C1 segment of cervical spinal cord (tissue), 14 donors: Measurements from ENCODE around the gene SPDYE1.

Experiments
- DNase-seq, 14 donors: peaks; one replicate each; lab custom pipeline; 2025; lab: John Stamatoyannopoulos, UW

The SPDYE1 gene

DNA sequence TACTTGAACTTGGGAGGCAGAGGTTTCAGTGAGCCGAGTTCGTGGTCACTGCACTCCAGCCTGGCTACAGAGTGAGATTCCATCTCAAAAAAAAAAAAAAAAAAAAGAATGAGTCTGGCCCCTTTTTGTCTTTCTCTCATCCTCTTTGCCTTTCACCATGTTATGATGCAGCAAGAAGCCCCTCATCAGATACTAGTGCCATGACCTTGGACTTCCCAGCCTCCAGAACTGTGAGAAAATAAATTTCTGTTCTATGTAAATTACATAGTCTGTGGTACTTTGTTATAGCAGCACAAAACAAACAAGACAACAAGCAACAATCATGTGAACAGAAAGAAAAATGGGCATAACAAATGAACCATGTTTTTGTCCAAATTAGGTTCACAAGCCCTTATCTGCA, 44.5 kb downstream of the SPDYE1 start:
- no peak for DNase-seq

DNA sequence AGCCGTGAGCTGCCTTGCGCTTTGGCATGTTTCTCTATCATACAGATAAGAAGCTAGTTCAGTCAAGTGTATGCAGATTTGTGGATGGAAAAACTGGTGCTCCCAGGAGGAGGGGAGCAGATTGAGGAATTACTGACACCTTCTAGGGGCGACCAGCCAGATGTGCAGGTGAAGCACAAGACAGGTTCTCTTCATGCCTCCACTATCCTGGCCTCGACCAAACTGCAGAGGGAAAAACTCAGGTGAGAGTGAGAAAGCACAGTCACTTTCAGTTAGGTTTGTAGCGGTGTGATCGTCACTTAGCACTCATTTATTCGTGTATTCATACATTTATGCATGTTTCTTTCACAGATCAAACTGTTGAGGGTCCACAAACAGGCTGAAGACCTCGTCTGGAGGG, 46.2 kb downstream of the SPDYE1 start:
- no peak for DNase-seq

DNA sequence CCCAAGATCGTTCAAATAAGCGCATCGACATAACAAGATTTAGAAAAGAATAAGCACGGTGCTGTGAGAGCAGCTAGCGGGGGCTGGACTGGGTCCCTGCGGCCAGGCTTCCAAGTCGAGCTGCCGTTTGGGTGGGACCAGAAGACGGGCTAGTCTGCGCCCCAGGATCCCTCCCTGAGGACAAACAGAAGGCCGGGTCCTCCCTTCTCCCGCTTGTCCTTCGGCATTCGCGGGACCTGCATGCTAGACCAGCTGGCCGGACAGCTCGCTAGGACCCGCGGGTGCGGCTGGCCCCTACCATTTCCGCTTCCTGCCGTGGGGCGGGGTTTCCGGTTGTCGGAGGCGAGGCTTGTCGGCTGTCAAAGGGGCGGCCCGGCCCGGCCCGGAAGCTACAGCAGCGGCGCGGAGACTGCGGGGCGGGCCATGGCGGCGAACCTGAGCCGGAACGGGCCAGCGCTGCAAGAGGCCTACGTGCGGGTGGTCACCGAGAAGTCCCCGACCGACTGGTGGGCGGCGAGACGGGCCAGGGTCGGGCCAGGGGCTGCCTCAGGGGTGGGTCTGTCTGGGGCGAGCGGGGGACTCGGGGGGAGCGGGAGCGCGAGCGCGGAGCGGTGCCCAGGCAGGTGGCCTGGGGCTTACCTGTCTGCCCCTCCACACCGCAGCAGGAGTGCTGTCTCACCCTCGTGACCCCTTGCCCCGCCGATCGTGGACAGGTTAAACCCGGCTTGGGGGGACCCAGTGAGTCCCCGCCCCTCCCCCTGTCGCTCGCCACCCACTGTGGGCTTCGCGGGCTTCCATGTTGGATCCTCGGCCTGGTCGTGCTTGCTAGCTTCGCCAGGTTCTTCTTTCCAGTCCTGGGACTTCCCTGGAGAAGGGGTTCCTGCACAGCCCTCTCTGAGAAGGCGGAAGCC, 46.9 kb downstream of the SPDYE1 start, which contains the start of gene DBNL:
Gene DBNL (plus strand): TSS at position 388 of the 911 bp plus-strand sequence. CDS start 36 bp downstream, at position 424.
- peak; percentile 53 to 96 (median 91) for DNase-seq

DNA sequence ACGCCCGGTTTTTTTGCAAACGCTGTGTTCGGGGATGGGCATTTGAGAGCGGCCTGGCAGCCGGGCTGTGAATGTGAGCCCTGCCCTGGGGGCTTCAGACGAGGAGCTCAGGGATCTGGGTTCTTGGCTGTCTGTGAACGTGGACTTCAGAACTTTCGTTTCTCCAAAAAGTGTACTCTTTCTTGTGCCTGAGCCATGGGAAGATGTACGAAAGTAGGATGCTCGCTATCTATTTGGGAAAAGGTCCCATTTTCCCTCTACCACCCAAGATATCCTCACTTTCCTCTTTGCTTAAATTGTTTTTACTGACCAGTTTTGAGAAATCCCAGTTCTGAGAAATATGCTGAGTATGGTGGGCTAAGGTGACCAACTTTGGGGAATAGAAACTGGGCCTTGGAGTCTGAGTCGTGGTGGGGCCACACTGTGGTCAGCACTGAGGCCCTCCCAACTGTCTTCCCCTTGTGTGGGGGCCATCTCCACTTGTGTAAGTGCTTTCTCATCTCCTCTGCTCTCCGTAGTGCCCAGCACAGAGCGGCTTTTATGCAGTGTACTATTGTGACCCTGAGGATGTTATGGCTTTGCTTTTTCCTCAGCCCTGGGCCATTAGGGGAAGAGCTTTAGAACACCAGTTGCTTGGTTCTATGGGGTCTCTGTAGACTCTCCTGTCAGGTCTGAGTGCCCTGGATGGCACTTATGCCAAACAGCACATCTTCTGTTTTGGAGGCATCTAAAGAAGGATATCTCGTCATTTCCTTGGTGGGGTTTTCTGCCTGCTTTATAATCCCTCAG, 47.7 kb downstream of the SPDYE1 start:
- DNase-seq: no peak

DNA sequence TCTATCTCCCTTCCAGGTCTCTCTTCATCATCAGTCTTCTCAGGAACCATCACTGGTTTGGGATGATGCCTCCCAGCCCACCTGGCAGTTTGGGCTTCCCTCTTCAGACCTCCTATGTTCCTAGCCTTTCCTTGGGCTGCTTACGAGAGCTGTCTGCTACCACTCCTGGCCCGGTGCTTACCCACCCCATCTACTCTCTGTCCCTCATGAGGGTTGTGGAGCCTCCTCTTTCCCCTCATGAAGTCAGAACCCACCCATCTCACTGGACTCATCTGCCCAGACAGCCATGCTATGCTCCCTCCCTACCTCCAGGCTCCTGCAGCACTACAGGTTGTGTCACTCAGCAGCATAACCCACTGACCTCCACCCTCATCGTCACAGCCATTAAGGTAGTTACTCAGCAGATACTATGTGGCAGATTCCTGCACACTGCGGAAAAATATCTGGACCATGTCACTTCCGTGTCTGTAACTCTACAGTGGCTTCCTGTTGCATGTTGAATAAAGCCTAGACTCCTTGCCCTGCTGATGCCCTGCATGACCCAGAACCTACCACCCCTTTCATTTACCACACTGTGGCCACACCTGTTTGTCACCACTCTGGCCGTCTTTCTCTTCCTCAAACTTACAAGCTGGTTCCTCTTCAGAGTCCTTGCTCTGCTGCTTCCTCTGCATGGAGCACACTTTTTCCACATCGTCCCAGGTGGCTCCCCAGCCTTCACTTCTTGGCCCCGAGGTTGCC, 48.8 kb downstream of the SPDYE1 start:
- DNase-seq: no peak

DNA sequence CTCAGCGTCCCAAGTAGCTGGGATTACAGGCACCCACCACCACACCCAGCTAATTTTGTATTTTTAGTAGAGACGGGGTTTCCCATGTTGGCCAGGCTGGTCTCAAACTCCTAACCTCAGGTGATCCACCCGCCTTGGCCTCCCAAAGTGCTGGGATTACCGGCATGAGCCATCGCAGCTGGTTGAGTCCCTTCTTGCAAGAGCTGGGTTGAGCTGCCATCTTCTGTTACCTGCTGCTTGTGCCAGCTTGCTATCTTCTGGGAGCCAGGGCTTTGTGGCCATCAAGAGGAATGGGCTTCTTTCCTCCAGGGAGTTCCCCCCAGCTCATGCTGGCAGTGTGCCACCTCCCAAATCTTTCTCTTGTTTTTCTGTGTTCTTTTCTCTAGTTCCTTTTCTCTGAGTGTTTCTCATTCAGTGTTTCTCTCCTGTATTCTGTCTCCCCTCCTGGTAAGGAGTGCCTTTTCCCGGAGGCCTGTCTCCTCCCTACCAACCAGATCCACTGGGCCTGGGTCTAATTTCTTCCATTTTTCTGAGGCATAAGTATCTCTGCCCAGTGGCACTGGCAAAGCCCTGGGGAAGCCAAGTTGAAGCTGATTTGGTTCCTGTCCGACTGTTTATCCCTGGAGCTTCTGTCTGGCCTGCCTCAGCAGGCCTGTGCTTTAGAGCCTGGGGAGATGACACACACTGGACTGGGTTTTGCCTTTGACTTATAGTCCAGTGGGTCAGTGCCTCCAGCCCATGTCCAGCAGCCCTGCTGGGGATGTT, 50.5 kb downstream of the SPDYE1 start:
- DNase-seq: no peak

DNA sequence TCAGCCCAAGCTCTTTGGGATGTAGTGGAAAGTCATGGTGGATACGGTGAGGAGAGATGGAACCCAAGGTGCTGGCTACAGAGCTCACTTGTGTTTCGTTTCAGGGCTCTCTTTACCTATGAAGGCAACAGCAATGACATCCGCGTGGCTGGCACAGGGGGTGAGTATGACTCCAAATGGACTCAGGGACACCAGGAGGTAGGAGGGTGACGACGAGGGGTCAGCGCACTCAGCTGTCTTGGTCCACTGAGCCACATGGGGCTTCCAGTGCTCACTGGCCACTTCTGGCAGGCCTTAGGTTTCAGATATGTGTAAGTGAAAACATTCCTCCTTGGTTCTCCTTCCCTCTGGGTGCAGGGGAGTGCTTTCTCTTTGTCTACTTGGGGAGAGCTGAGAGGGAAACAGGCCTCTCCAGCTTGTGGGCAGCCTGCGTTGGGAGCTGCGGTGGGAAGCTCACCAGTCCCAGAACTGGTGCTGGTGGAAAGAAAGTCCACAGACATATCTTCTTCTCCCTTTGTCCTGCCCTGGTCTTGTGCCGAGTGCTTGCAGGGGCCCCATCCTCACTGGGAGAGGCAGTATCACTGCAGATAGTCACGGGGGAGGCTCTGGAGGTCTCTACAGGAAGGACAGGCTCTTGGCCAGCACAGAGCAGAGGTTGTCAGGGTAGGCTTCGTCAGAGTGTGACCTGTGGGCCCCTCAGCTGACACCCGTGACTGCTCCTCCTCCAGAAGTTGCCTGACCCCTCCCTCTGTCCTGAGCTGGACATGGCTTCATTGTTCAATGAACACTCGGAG, 52.6 kb downstream of the SPDYE1 start:
- no peak for DNase-seq

DNA sequence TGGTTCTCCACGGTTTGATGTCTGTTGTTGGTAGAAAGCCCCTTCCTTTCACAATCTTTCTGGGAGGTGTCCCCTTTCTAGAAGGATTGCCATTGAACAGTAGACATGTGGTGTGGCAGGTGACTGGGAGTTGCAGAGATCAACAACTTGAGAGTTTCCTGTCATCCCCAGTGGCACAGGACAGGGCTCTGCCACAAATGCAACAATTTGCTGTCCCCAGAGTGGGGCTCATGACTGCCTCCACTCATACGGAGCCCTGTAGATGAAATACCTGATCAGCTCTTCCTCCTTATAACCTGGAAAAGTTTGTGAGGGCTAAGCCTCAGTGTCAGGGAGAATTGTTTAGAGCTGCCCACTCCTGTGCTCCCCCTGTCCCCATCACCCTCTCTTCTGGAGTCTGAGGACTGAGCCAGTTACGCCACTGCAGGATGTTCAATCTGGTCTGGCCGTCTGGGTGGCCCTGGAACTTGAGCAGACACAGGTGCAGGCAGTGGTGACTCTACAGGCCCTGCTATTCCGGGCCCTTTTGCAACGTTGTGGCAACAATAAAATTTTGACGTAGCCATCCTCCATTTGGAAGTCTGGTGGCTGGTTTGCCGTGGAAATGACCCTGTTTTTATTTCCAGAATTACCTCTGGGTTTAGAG, 53.3 kb downstream of the SPDYE1 start:
- no peak for DNase-seq

DNA sequence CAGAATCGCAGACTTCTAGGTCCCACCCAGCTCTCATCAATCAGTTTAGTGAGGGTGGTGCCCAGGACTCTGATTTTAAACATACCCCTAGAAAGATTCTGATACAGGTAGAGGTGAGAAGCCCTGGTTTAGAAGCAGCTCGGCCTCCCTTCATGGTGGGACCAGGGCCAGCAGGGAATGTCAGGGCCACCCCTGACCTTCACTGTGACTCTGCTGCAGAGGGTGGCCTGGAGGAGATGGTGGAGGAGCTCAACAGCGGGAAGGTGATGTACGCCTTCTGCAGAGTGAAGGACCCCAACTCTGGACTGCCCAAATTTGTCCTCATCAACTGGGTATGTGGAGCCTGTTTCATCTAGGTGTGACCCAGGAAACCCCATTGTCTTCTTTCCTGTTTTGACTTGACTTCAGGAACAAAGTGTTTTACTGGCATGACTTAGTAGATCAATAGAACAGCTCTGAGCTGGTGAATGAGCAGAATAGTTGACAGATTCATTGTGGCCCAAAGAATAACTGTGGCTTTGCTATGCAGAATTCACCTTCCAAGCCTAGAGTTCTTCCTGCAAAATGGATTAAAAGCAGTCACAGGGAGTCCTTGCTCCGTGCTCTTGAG, 54.0 kb downstream of the SPDYE1 start:
- DNase-seq: no peak

DNA sequence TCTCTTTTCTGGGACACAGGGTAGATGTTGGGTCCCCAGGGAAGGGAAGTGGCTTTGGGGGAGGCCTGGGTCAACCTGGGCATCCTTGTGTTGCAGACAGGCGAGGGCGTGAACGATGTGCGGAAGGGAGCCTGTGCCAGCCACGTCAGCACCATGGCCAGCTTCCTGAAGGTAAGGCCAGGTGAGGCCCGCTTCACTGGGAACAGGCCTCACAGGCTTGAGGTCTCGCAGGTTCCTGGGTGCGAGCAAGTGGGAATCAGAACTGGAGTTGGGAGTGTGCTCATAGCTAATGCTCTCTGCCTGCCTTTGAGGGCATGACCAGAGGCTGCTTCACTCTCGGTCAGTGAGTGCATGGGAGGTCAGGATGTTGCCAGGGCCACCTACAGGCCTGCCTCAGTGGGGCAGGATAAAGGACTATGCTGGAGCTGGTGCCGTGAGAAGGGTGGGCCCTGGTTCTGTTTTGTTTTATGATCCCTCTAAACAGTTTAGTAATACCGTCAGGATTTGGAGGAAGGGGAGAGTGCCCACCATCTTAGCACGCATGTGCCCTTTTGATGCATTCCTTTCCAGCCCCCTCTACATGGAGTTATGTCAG, 55.2 kb downstream of the SPDYE1 start:
- no peak for DNase-seq

DNA sequence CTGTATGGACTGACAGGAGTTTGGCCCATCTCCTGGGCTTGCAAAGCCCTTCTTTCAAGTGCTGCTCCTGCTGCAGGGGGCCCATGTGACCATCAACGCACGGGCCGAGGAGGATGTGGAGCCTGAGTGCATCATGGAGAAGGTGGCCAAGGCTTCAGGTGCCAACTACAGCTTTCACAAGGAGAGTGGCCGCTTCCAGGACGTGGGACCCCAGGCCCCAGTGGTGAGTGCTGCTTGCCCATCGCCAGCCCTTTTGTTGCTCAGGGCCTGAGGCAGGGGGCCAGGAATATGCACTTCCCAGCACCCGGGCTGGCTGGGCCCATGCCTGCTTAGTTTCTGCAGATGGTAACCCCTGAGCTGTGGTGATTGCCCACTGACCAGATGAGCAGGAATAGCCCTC, 59.0 kb downstream of the SPDYE1 start:
- DNase-seq: no peak

DNA sequence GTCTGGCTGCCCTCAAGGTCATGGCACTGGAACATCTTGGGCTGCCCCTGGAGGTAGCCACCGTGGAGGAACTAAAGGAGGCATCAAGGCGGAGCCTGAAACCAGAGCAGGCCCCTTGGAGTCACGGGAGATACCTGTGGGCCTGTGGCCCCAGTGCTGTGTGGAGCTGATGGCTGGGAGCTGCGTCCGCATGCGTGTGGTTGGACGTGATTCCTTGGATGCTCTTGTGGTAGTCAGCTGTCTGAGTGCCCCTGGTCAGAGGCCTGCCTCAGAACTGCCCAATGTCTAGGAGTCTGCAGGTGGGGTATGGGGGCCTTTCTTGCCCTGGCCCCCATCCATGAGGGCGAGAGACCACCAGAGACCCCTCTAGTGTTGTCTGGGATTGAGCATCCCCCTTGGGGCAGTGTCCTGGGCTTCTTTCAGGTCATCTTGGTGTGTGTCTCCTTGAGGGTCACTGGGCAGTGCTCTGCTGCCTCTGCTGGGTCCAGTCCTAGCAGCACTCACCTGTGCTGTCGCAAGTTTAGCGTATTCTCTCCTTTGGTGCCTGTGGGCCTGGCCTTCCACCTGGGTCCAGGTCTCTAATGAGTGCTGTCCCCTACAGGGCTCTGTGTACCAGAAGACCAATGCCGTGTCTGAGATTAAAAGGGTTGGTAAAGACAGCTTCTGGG, 59.6 kb downstream of the SPDYE1 start:
- no peak for DNase-seq

DNA sequence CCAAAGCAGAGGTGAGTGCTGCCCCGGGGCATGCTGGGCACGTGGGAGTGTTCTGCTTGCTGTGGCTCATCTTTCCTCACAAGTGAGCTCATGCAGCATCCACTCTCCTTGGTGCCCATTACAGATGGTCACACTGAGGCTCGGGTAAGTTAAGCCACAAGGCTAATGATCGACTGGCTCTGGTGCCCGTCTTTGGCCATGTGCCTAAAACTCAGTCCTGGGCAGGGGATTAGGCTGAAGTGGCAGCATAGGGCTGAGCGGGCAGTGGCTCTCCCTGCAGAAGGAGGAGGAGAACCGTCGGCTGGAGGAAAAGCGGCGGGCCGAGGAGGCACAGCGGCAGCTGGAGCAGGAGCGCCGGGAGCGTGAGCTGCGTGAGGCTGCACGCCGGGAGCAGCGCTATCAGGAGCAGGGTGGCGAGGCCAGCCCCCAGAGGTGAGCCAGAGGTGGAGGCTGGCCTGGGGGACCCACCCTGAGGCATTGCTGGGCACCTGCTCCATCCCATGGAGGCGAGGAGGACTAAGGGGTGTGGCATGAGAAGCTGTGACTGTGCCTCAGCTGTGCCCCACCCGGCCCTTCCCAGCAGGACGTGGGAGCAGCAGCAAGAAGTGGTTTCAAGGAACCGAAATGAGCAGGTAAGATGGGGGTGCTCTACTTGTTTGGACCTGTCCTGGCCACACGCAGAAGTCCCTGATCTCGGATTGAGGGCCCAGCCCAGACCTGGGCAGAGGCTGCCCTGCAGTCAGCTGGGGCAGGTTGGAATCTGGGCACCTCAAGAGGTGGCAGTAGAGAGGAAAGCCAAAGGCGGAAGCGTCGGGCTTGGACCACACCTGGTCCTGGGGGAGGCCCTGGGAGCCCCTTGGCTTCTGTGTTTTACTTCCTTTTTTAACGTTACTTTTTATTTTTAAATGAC, 60.4 kb downstream of the SPDYE1 start:
- no peak for DNase-seq

DNA sequence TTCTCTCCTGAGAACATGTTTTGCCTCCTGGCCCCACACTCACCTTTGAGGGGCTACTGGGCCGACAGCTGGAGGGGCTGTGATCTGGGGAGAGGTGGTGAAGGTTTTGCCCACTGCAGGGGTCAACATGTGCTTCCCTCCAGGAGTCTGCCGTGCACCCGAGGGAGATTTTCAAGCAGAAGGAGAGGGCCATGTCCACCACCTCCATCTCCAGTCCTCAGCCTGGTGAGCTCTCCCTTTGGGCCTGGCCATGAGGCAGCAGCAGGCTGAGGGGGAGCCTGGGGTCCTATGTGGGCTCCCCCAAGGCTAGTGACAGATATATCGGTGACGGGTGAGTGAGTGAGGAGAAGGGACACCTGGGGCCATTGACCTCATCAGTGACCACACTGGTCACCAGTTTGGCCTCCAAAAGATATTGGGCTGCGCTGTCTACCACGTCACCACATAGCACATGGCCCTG, 61.1 kb downstream of the SPDYE1 start:
- DNase-seq: no peak

DNA sequence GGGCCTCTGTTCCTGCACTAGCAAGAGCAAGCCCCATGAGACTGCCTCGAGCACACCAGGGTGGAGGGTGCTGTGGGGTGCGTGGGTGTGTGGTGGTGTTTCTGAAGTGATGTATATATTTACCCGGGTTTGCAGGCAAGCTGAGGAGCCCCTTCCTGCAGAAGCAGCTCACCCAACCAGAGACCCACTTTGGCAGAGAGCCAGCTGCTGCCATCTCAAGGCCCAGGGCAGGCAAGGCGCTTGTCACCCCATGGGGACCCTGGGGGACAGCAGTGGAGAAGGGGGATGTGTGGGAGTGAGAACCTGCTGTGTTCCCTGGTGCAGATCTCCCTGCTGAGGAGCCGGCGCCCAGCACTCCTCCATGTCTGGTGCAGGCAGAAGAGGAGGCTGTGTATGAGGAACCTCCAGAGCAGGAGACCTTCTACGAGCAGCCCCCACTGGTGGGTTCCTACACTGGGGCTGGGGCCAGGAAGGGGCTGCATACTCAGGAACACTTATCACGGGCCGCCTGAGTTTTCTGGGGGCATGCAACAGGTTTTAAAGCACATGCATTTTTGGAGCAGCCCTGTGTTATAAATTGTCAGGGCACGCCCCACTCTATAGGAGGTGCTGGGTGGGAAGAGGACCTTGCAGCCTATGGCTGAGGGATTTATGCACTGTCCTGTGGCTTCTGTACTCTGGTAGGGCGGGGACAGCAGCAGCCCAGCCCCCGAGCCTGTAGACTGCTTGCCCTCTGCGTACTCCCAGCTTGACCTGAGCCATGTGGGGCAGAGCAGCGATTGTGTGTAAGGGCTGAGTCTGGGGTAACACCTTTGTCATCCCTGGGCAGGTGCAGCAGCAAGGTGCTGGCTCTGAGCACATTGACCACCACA, 61.8 kb downstream of the SPDYE1 start:
- no peak for DNase-seq
